OCI-LY3 (cell line): ENCODE measurements around the gene PLP1.

Source experiments
- H2AFZ ChIP-seq: fragments of 200-600, 300-600 bp; shearing (Covaris generic); 2 replicates; pipeline ENCODE4 v1.6.0; 2014; ENCODE audit warnings: antibody characterized with exemption, low read depth, low read length
- H3K27ac ChIP-seq: fragments of 200-600, 300-600 bp; sonication (generic); 2 replicates; pipeline ENCODE4 v1.5.1; 2014; ENCODE audit warnings: mild to moderate bottlenecking, low read length, moderate library complexity, mixed read lengths
- H3K27me3 ChIP-seq: fragments of 200-600, 300-600 bp; sonication (generic); 2 replicates; pipeline ENCODE4 v1.6.1; 2014; ENCODE audit warnings: low read depth, low read length, mixed read lengths
- H3K36me3 ChIP-seq: fragments of 200-600, 300-600 bp; sonication (generic); replicated peaks from 2 replicates; pipeline ENCODE3; 2014; ENCODE audit warnings: low read depth, low read length, mixed read lengths
- H3K4me1 ChIP-seq: fragments of 300-600, 200-600 bp; sonication (generic); 2 replicates; pipeline ENCODE4 v1.6.1; 2014; ENCODE audit warnings: low read length, mixed read lengths
- H3K4me2 ChIP-seq: fragments of 200-600, 300-600 bp; sonication (generic); 2 replicates; pipeline ENCODE4 v1.6.1; 2014; ENCODE audit warnings: low read length, mixed read lengths
- H3K4me3 ChIP-seq: fragments of 300-600, 200-600 bp; sonication (generic); 2 replicates; pipeline ENCODE4 v1.5.1; 2014; ENCODE audit warnings: antibody characterized with exemption, mild to moderate bottlenecking, low read length, moderate library complexity
- H3K79me2 ChIP-seq: fragments of 300-600, 200-600 bp; shearing (Covaris generic); 2 replicates; pipeline ENCODE4 v1.6.1; 2014; ENCODE audit warnings: mild to moderate bottlenecking, low read length, mixed read lengths
- H3K9ac ChIP-seq: fragments of 300-600, 200-600 bp; shearing (Covaris generic); 2 replicates; pipeline ENCODE4 v1.6.0; 2014; ENCODE audit warnings: mild to moderate bottlenecking, low read length, moderate library complexity
- H3K9me3 ChIP-seq: fragments of 200-600, 300-600 bp; shearing (Covaris generic); 2 replicates; pipeline ENCODE4 v1.6.1; 2014; ENCODE audit warnings: low read length, mixed read lengths; ENCODE audit not compliant: insufficient read depth
- H4K20me1 ChIP-seq: fragments of 200-600, 300-600 bp; sonication (generic); 2 replicates; pipeline ENCODE4 v1.6.1; 2016; ENCODE audit warnings: low read length, mixed read lengths; ENCODE audit not compliant: insufficient read depth
- EZH2phosphoT487 ChIP-seq: fragments of 200-600 bp; shearing (Covaris generic); IDR thresholded peaks from 2 replicates; pipeline ENCODE4 v1.6.1; 2018; ENCODE audit warnings: antibody characterized with exemption, mixed run types, low read depth
- TF ChIP-seq, protein P1 (sequence below): fragments of 200-600, 300-600 bp; sonication (generic); IDR thresholded peaks from 2 replicates; pipeline ENCODE4 v1.5.1; 2014; ENCODE audit warnings: antibody characterized with exemption, low read length, low read depth

Gene PLP1

DNA sequence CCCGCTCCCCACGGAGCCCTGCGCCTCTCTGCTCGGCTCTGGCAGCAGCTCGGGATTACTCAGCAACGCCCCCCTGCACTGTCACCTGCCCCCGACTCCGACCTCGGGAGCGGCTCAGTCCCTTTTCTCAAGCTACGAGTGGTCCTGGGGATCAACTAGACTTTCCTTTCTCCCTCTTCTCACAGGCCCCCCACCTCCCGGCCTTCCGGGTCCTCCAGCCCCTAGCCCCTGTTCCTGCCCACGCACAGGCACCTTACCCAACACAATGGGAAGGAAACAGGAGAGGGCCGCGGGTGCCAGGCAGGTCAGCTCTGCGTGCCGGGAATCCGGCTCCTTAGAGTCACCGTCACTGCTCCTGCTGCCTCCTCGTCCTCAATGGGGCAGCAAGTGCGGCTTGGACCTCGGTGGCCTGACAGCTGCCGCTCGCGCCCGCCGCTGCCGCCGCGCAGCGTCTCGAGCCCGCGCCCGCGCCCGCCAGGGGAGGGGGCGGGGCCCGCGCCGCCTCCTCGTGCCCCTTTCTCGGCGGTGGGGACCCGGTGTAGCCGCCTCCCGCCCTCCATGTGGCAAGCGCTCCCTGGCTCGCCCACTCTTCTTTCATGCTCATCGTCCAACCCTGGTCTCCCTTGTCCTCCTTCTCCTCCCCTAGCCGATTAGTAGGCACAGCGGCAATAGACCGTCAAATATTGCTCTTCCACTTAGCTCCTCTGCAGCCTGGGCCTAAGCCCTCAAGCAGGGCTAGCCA is 55.3 kb downstream of the PLP1 start, which contains the start of gene RAB9B:
RAB9B (minus strand) TSS at position 455 of the 742 bp plus-strand sequence. CDS start 6,473 bp downstream, outside the sequence.
- no peak within 1 kb of the TSS for H3K27ac ChIP-seq
- H3K4me1 ChIP-seq = peaks cover 8% of the 10 kb centered on the region; the same call in 1 of the 2 replicates
- H3K9me3 ChIP-seq = no peaks in the 10 kb centered on the region
- peak within 1 kb of the TSS; percentile 94 for H3K4me2 ChIP-seq
- TF ChIP-seq EZH2phosphoT487 = no peak
- TF ChIP-seq, protein P1, sequence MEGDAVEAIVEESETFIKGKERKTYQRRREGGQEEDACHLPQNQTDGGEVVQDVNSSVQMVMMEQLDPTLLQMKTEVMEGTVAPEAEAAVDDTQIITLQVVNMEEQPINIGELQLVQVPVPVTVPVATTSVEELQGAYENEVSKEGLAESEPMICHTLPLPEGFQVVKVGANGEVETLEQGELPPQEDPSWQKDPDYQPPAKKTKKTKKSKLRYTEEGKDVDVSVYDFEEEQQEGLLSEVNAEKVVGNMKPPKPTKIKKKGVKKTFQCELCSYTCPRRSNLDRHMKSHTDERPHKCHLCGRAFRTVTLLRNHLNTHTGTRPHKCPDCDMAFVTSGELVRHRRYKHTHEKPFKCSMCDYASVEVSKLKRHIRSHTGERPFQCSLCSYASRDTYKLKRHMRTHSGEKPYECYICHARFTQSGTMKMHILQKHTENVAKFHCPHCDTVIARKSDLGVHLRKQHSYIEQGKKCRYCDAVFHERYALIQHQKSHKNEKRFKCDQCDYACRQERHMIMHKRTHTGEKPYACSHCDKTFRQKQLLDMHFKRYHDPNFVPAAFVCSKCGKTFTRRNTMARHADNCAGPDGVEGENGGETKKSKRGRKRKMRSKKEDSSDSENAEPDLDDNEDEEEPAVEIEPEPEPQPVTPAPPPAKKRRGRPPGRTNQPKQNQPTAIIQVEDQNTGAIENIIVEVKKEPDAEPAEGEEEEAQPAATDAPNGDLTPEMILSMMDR = no peak
- H4K20me1 ChIP-seq = no peaks in the 10 kb centered on the region
- H3K4me3 ChIP-seq = peak within 1 kb of the TSS; percentile 89
- peak within 1 kb of the TSS; percentile 71 for H3K9ac ChIP-seq
- H3K36me3 ChIP-seq = no peaks in the 10 kb centered on the region
- H3K79me2 ChIP-seq = no peaks in the 10 kb centered on the region
- no peaks in the 10 kb centered on the region for H3K27me3 ChIP-seq
- peak within 1 kb of the TSS; percentile 98 for H2AFZ ChIP-seq

DNA sequence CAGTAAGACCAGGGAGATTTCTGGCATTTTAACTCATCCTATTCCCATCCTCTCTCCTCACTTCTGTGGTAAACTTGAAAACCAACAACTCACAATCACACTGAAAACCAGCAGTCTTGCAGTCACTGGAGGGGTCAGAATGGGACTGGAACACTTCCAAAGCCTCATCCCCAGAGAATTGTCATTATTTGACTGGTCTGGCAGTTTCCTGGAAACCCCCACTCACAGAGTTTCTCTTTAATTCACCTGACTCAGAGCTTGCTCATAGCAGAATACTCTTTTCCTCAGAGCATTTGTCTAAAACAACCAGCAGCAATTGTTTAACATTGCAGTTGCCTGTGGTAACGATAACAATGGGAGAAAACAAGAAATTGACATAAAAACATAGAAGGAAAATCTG is 62.8 kb downstream of the PLP1 start:
- H3K9ac ChIP-seq = no peak overlapping the region
- no peaks in the 10 kb centered on the region for H4K20me1 ChIP-seq
- no peak overlapping the region for H3K4me3 ChIP-seq
- H3K79me2 ChIP-seq = no peaks in the 10 kb centered on the region
- no peak overlapping the region for H3K4me2 ChIP-seq
- no peaks in the 10 kb centered on the region for H3K27me3 ChIP-seq
- no peaks in the 10 kb centered on the region for H3K36me3 ChIP-seq
- TF ChIP-seq, protein P1 = no peak
- no peak overlapping the region for H2AFZ ChIP-seq
- no peaks in the 10 kb centered on the region for H3K9me3 ChIP-seq
- no peak overlapping the region for H3K27ac ChIP-seq
- H3K4me1 ChIP-seq = peaks cover 12% of the 10 kb centered on the region
